Measurements from ENCODE around the gene FAM81A.
"Not testable (repeated sequence)": the region's sequence is repeated elsewhere in the genome, so short reads cannot be mapped to it uniquely, and the experiment has no call there.

Gene FAM81A

GRCh38 chr15:59473226-59473625 lies 35.2 kb downstream of the FAM81A start:
- no peak for TF ChIP-seq CTCF (IDR thresholded peaks at IDR 0.05; ENCODE audit: low read depth, low read length)
- no peak for DNase-seq
- H3K9me3 ChIP-seq (ENCODE audit: severe bottlenecking), result no peaks in the 10 kb centered on the region
- H3K27ac ChIP-seq, result no peak overlapping the region
- H3K4me3 ChIP-seq (ENCODE audit: low read depth, low read length), result no peak overlapping the region
- no peaks in the 10 kb centered on the region for H3K27me3 ChIP-seq (ENCODE audit: insufficient read depth, low read depth, severe bottlenecking)
- no peaks in the 10 kb centered on the region for H3K36me3 ChIP-seq

GRCh38 chr15:59475161-59475560 lies 37.2 kb downstream of the FAM81A start:
- not testable (repeated sequence) for DNase-seq; H3K27me3 ChIP-seq (ENCODE audit: insufficient read depth, low read depth, severe bottlenecking); H3K27ac ChIP-seq; H3K36me3 ChIP-seq; H3K9me3 ChIP-seq (ENCODE audit: severe bottlenecking); H3K4me3 ChIP-seq (ENCODE audit: low read depth, low read length)

- H3K4me3 ChIP-seq (ENCODE audit: low read depth, low read length), result no peak overlapping the region
- H3K9me3 ChIP-seq (ENCODE audit: severe bottlenecking), result peaks cover 2% of the 10 kb centered on the region
- DNase-seq, result no peak
- no peak overlapping the region for H3K27ac ChIP-seq
- no peaks in the 10 kb centered on the region for H3K36me3 ChIP-seq
- no peak for TF ChIP-seq CTCF (IDR thresholded peaks at IDR 0.05; ENCODE audit: low read depth, low read length)
- no peaks in the 10 kb centered on the region for H3K27me3 ChIP-seq (ENCODE audit: insufficient read depth, low read depth, severe bottlenecking)
Measured at GRCh38 chr15:59484399-59484798, 46.4 kb downstream of the FAM81A start.

GRCh38 chr15:59485036-59485435 lies 47.0 kb downstream of the FAM81A start:
- Histone ChIP-seq H3K27me3 (ENCODE audit: insufficient read depth, low read depth, severe bottlenecking) (no peaks in the 10 kb centered on the region), H3K36me3 (no peaks in the 10 kb centered on the region), H3K27ac (no peak overlapping the region), H3K4me3 (ENCODE audit: low read depth, low read length) (no peak overlapping the region), H3K9me3 (ENCODE audit: severe bottlenecking) (peaks cover 2% of the 10 kb centered on the region)
- DNase-seq, result no peak
- no peak for TF ChIP-seq CTCF (IDR thresholded peaks at IDR 0.05; ENCODE audit: low read depth, low read length)

- H3K36me3 ChIP-seq; H3K9me3 ChIP-seq (ENCODE audit: severe bottlenecking); H3K27me3 ChIP-seq (ENCODE audit: insufficient read depth, low read depth, severe bottlenecking); H3K4me3 ChIP-seq (ENCODE audit: low read depth, low read length); H3K27ac ChIP-seq; DNase-seq: not testable (repeated sequence)
Measured at GRCh38 chr15:59489485-59489884, 51.5 kb downstream of the FAM81A start.

- Histone ChIP-seq H3K9me3 (ENCODE audit: severe bottlenecking) (peaks cover 2% of the 10 kb centered on the region), H3K36me3 (no peaks in the 10 kb centered on the region), H3K27me3 (ENCODE audit: insufficient read depth, low read depth, severe bottlenecking) (no peaks in the 10 kb centered on the region), H3K4me3 (ENCODE audit: low read depth, low read length) (no peak overlapping the region), H3K27ac (no peak overlapping the region)
- DNase-seq, result no peak
- no peak for TF ChIP-seq CTCF (IDR thresholded peaks at IDR 0.05; ENCODE audit: low read depth, low read length)
Measured at GRCh38 chr15:59491062-59491461, 53.1 kb downstream of the FAM81A start.

All from WERI-Rb-1 (cell line).